WTC11 (cell line): ENCODE results near the gene RIC3.

Experiments used
- CTCF ChIP-seq: fragments of 200-600 bp; IDR thresholded peaks from 2 replicates; pipeline ENCODE4 v1.8.0; 2022; ENCODE audit warnings: antibody characterized with exemption
- E2F1 ChIP-seq: sonication (generic); formaldehyde crosslinking; IDR thresholded peaks from 2 replicates; pipeline ENCODE4 v1.8.0; 2022; ENCODE audit warnings: mild to moderate bottlenecking, missing genetic modification reagents
- FOXP4 ChIP-seq: sonication (generic); formaldehyde crosslinking; IDR thresholded peaks from 2 replicates; pipeline ENCODE4 v1.8.0; 2022; ENCODE audit warnings: mild to moderate bottlenecking, missing genetic modification reagents
- NFYB ChIP-seq: sonication (generic); formaldehyde crosslinking; conservative IDR thresholded peaks from 2 replicates; pipeline ENCODE4 v1.8.0; 2022; ENCODE audit warnings: low read depth, missing genetic modification reagents
- NR2C2 ChIP-seq: sonication (generic); formaldehyde crosslinking; IDR thresholded peaks from 2 replicates; pipeline ENCODE4 v1.8.0; 2022; ENCODE audit warnings: mild to moderate bottlenecking, missing genetic modification reagents
- NR3C1 ChIP-seq: sonication (generic); formaldehyde crosslinking; conservative IDR thresholded peaks from 2 replicates; pipeline ENCODE4 v1.8.1; 2023; ENCODE audit warnings: low read depth, mild to moderate bottlenecking, missing genetic modification reagents
- PREB ChIP-seq: sonication (generic); formaldehyde crosslinking; IDR thresholded peaks from 2 replicates; pipeline ENCODE4 v1.8.1; 2022; ENCODE audit warnings: mild to moderate bottlenecking, missing genetic modification reagents, moderate library complexity, borderline replicate concordance
- SMAD3 ChIP-seq: sonication (generic); formaldehyde crosslinking; IDR thresholded peaks from 2 replicates; pipeline ENCODE4 v1.8.0; 2022; ENCODE audit warnings: missing genetic modification reagents, mild to moderate bottlenecking, borderline replicate concordance

- TF ChIP-seq E2F1 (CRISPR knock-in tag), result no peak
- TF ChIP-seq CTCF, result no peak
- no peak for TF ChIP-seq SMAD3 (CRISPR knock-in tag)
- no peak for TF ChIP-seq FOXP4 (CRISPR knock-in tag)
- no peak for TF ChIP-seq NR2C2
- TF ChIP-seq NR3C1, result no peak
- no peak for TF ChIP-seq NFYB (CRISPR knock-in tag)
- TF ChIP-seq PREB, result no peak
Observed at GRCh38 chr11:8127447-8127846, 41.4 kb downstream of the RIC3 start.
